Endodermal cell (in vitro differentiated cells): Measurements from ENCODE around the gene SPECC1. TPM values are rescaled to one million over a fixed set of nuclear protein-coding genes. Genes with fewer than 3 reads are reported as not detected.

ENCODE experiments used
- DNase-seq: peaks from one replicate; pipeline ENCODE4 v3.0.0-alpha.2; 2017
- H3K27ac ChIP-seq: 2 replicates; pipeline ENCODE4 v1.5.1; 2013; ENCODE audit warnings: mild to moderate bottlenecking, low read depth, low read length, moderate library complexity
- H3K27me3 ChIP-seq: 2 replicates; pipeline ENCODE4 v1.6.1; 2013; ENCODE audit warnings: mild to moderate bottlenecking, low read length, moderate library complexity; ENCODE audit not compliant: insufficient read depth, control insufficient read depth, poor library complexity, severe bottlenecking
- H3K36me3 ChIP-seq: 2 replicates; pipeline ENCODE4 v1.7.0; 2013; ENCODE audit warnings: mild to moderate bottlenecking, low read length, moderate library complexity; ENCODE audit not compliant: control insufficient read depth, insufficient read depth
- H3K4me1 ChIP-seq: one replicate; pipeline ENCODE4 v1.7.0; 2013; ENCODE audit warnings: low read length; ENCODE audit not compliant: control insufficient read depth, insufficient read depth
- H3K4me3 ChIP-seq: 2 replicates; pipeline ENCODE4 v1.5.1; 2013; ENCODE audit warnings: mild to moderate bottlenecking, low read length, moderate library complexity
- H3K9ac ChIP-seq: 2 replicates; pipeline ENCODE4 v1.6.1; 2013; ENCODE audit warnings: mild to moderate bottlenecking, low read length, moderate library complexity; ENCODE audit not compliant: poor library complexity, severe bottlenecking; ENCODE audit errors: extremely low read depth
- H3K9me3 ChIP-seq: 2 replicates; pipeline ENCODE4 v1.6.1; 2013; ENCODE audit warnings: mild to moderate bottlenecking, low read length, moderate library complexity; ENCODE audit not compliant: control insufficient read depth
- H3K27ac Mint-ChIP-seq: 2 replicates; pipeline ENCODE4 v1.8.0; 2020; ENCODE audit warnings: mixed read lengths
- H3K27me3 Mint-ChIP-seq: 2 replicates; pipeline ENCODE4 v1.8.0; 2021; ENCODE audit warnings: mild to moderate bottlenecking, mixed read lengths; ENCODE audit not compliant: insufficient read depth
- H3K36me3 Mint-ChIP-seq: 2 replicates; pipeline ENCODE4 v1.8.0; 2020; ENCODE audit warnings: low read depth, mixed read lengths
- H3K4me1 Mint-ChIP-seq: 2 replicates; pipeline ENCODE4 v1.8.0; 2020; ENCODE audit warnings: mixed read lengths
- H3K4me3 Mint-ChIP-seq: 2 replicates; pipeline ENCODE4 v1.8.0; 2020; ENCODE audit warnings: mild to moderate bottlenecking, moderate library complexity, mixed read lengths
- H3K9me3 Mint-ChIP-seq: 2 replicates; pipeline ENCODE4 v1.8.0; 2020; ENCODE audit warnings: mild to moderate bottlenecking, mixed read lengths
- WGBS, 2 experiments: methylation state at CpG; one replicate each; pipeline versions ENCODE4 v1.1.5 to v1.1.7; 2013; ENCODE audit warnings: missing lambda C conversion rate in 2 of 2, mixed read lengths in 1 of 2; ENCODE audit not compliant: insufficient coverage in 1 of 2, insufficient read length in 1 of 2; 5-methylcytosine and 5-hydroxymethylcytosine counted together
- total RNA-seq, 2 donors: library from RNA; stranded (reverse); fragmentation: NEBNext Ultra II Directional in 1 of 2; extraction: Animal tissue kit (Norgen Biotek cat#: 25700) in 1 of 2; gene quantifications; 2 replicates in 1 of 2; 3 replicates in 1 of 2; pipeline ENCODE4 v1.2.1, GENCODE V29; 2021
- TF ChIP-seq, protein P1 (sequence below): fragments of 200-600 bp; sonication (generic); conservative IDR thresholded peaks from 2 replicates; pipeline ENCODE4 v1.5.0; 2021; ENCODE audit warnings: antibody characterized with exemption, mild to moderate bottlenecking

Gene SPECC1
- total RNA-seq, 2 donors from 2014 or later = 48.7 to 60.6 TPM

DNA sequence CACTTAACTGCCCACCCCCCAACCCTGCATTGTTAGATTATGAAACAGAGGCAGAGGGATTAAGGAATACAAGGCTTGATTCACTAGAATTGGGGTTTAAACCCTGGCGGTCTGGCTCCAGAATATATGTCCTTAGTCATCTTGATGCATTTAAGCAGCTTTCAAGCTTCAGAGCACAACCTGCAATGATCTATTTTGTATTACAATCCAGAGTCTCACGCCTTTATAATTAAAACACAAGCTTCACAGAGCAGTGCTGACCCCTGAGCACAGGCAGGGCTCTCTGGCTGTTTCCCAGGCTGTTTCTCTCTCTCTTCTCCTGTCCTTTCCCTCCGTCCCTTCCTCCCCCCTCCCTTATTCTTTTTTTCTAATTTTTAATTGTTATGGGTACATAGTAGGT is 209.1 kb downstream of the SPECC1 start:
- 83 to 88% methylated on average over 2 of the region's 3 CpGs for WGBS, 2 experiments
- TF ChIP-seq, protein P1, sequence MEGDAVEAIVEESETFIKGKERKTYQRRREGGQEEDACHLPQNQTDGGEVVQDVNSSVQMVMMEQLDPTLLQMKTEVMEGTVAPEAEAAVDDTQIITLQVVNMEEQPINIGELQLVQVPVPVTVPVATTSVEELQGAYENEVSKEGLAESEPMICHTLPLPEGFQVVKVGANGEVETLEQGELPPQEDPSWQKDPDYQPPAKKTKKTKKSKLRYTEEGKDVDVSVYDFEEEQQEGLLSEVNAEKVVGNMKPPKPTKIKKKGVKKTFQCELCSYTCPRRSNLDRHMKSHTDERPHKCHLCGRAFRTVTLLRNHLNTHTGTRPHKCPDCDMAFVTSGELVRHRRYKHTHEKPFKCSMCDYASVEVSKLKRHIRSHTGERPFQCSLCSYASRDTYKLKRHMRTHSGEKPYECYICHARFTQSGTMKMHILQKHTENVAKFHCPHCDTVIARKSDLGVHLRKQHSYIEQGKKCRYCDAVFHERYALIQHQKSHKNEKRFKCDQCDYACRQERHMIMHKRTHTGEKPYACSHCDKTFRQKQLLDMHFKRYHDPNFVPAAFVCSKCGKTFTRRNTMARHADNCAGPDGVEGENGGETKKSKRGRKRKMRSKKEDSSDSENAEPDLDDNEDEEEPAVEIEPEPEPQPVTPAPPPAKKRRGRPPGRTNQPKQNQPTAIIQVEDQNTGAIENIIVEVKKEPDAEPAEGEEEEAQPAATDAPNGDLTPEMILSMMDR = no peak
- peaks cover 21% of the 10 kb centered on the region for H3K4me1 Mint-ChIP-seq
- no peaks in the 10 kb centered on the region for H3K9me3 ChIP-seq
- no peaks in the 10 kb centered on the region for H3K9me3 Mint-ChIP-seq
- H3K27me3 Mint-ChIP-seq = no peaks in the 10 kb centered on the region
- DNase-seq = no peak
- no peak overlapping the region for H3K9ac ChIP-seq
- H3K27ac ChIP-seq = no peak overlapping the region
- H3K4me3 ChIP-seq = no peak overlapping the region
- no peaks in the 10 kb centered on the region for H3K27me3 ChIP-seq
- H3K36me3 Mint-ChIP-seq = no peaks in the 10 kb centered on the region
- no peaks in the 10 kb centered on the region for H3K4me1 ChIP-seq
- H3K4me3 Mint-ChIP-seq = no peak overlapping the region
- H3K36me3 ChIP-seq = no peaks in the 10 kb centered on the region
- no peak overlapping the region for H3K27ac Mint-ChIP-seq

DNA sequence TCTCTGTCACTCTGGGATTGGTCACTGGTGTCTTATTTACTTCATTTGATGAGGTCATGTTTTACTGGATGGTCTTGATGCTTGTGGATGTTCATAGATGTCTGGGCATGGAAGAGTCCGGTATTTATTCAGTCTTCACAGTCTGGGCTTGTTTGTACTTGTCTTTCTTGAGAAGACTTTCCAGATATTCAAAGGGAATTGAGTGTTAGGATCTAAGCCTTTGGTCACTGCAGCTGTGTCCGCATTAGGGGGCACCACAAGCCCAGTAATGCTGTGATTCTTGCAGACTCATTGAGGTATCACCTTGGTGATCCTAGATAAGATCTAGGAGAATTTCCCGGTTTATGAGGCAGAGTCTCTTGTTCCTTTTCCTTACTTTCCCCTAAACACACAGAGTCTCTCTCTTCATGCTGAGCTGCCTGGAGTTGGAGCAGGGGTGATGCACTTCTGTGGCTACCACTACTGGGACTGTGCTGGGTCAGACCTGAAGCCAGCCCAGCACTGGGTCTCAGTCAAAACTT is 214.7 kb downstream of the SPECC1 start:
- Mint-ChIP-seq H3K36me3 (peaks cover 18% of the 10 kb centered on the region), H3K4me1 (peaks cover 34% of the 10 kb centered on the region), H3K27ac (peak overlapping the region; percentile 8), H3K27me3 (no peaks in the 10 kb centered on the region), H3K4me3 (no peak overlapping the region), H3K9me3 (no peaks in the 10 kb centered on the region)
- peaks cover 10% of the 10 kb centered on the region for H3K4me1 ChIP-seq
- no peak overlapping the region for H3K4me3 ChIP-seq
- peak overlapping the region; percentile 18 for H3K9ac ChIP-seq
- no peak overlapping the region for H3K27ac ChIP-seq
- DNase-seq = no peak
- no peaks in the 10 kb centered on the region for H3K27me3 ChIP-seq
- H3K9me3 ChIP-seq = no peaks in the 10 kb centered on the region
- TF ChIP-seq, protein P1 = peak; percentile 63
- H3K36me3 ChIP-seq = peaks cover 12% of the 10 kb centered on the region
- whole genome bisulfite sequencing, 2 experiments = 84 to 100% methylated on average over 1 to 3 of the region's 3 CpGs

- Histone ChIP-seq H3K9ac (peak overlapping the region; percentile 18), H3K27ac (no peak overlapping the region), H3K4me3 (no peak overlapping the region), H3K36me3 (peaks cover 16% of the 10 kb centered on the region), H3K27me3 (no peaks in the 10 kb centered on the region), H3K4me1 (peaks cover 10% of the 10 kb centered on the region), H3K9me3 (no peaks in the 10 kb centered on the region)
- Mint-ChIP-seq H3K36me3 (peaks cover 21% of the 10 kb centered on the region), H3K4me1 (peaks cover 34% of the 10 kb centered on the region), H3K4me3 (no peak overlapping the region), H3K27me3 (no peaks in the 10 kb centered on the region), H3K27ac (peak overlapping the region; percentile 10), H3K9me3 (no peaks in the 10 kb centered on the region)
- DNase-seq = no peak
- WGBS, 2 experiments = 54% methylated on average over 3 of the region's 3 CpGs; no CpG with 5 or more reads in 1 of the 2 experiments
- TF ChIP-seq, protein P1 = no peak
Observed at GRCh38 chr17:20224379-20224778, 215.2 kb downstream of the SPECC1 start.
